ENCODE results near the gene WFIKKN1. TPM values are rescaled to one million over a fixed set of nuclear protein-coding genes. Genes with fewer than 3 reads are reported as not detected.

WFIKKN1 gene
- total and polyA plus RNA-seq, 2 experiments from 2014 or later: 3.5 to 6.8 TPM

GRCh38 chr16:682493-683395, 52.0 kb downstream of the WFIKKN1 start:
- Mint-ChIP-seq H3K4me3 (peak overlapping the region; percentile 84), H3K9me3 (no peaks in the 10 kb centered on the region; the same call in 1 of the 3 replicates), H3K27ac (no peak overlapping the region), H3K36me3 (ENCODE audit: low read depth) (peaks cover 34% of the 10 kb centered on the region), H3K27me3 (ENCODE audit: insufficient read depth, low read depth, poor library complexity) (peaks cover 23% of the 10 kb centered on the region), H3K4me1 (peaks cover 20% of the 10 kb centered on the region)
- H4K20me1 ChIP-seq (replicated peaks; ENCODE audit: insufficient read depth): peaks cover 14% of the 10 kb centered on the region; the same call in 1 of the 2 replicates
- no peaks in the 10 kb centered on the region for H3K9me2 ChIP-seq (ENCODE audit: insufficient read depth)
- no peak for DNase-seq (ENCODE audit: low spot score)
- H2AFZ ChIP-seq: no peak overlapping the region
- peaks cover 5% of the 10 kb centered on the region; the same call in 1 of the 2 replicates for H3K4me1 ChIP-seq (ENCODE audit: insufficient read depth)
- ATAC-seq: no peak
- no peaks in the 10 kb centered on the region for H3K27me3 ChIP-seq (ENCODE audit: insufficient read depth)
- H3F3A ChIP-seq (replicated peaks; ENCODE audit: low read depth): peaks cover 24% of the 10 kb centered on the region
- peak overlapping the region; percentile 84 for H3K4me2 ChIP-seq
- no peak overlapping the region for H3K27ac ChIP-seq (ENCODE audit: low read depth)
- H3K4me3 ChIP-seq: peak overlapping the region; percentile 72
- peaks cover 9% of the 10 kb centered on the region; the same call in 1 of the 2 replicates for H3K79me2 ChIP-seq (replicated peaks; ENCODE audit: insufficient read depth)
- H3K36me3 ChIP-seq (ENCODE audit: insufficient read depth): no peaks in the 10 kb centered on the region; the same call in 1 of the 2 replicates
- TF ChIP-seq JUNB (IDR thresholded peaks at IDR 0.05; ENCODE audit: unreplicated experiment): no peak
- TF ChIP-seq ZNF331 (CRISPR knock-in tag; IDR thresholded peaks at IDR 0.05; ENCODE audit: low read depth): no peak
- no peak for TF ChIP-seq STAT1 (IDR thresholded peaks at IDR 0.05; ENCODE audit: unreplicated experiment)
- TF ChIP-seq ZNF462 (CRISPR knock-in tag; IDR thresholded peaks at IDR 0.05): no peak
- TF ChIP-seq CREB1 (CRISPR knock-in tag; IDR thresholded peaks at IDR 0.05; ENCODE audit: low read depth): no peak
- TF ChIP-seq CTCF (conservative IDR thresholded peaks at IDR 0.05; ENCODE audit: low read depth in 2 of 2): no peak
- TF ChIP-seq EZH2 (IDR thresholded peaks at IDR 0.05; ENCODE audit: low read depth, unreplicated experiment): no peak
- no peak for TF ChIP-seq REST (IDR thresholded peaks at IDR 0.05; ENCODE audit: unreplicated experiment)
- no peak for TF ChIP-seq POLR2AphosphoS5 (IDR thresholded peaks at IDR 0.05; ENCODE audit: low read depth)
- TF ChIP-seq ETS1 (IDR thresholded peaks at IDR 0.05): no peak

All from GM23338 (cell line).